Stimulated activated memory B cell treated with anti-CD40 and anti-IgM and Interleukin-4, amounts not matched to agents 10 μg/mL and 1 μg/mL and 100 μg/mL, for 72 hours (primary cell): ENCODE data around the gene BLOC1S3.

Source experiments
- ATAC-seq: fragments of 150-1000 bp; cut with Tn5 transposase; 2 replicates; pipeline ENCODE4 v1.10.0; 2021
- H3K27ac Mint-ChIP-seq: one replicate; pipeline ENCODE4 v1.8.0; 2022; ENCODE audit warnings: mild to moderate bottlenecking, mixed read lengths
- H3K27me3 Mint-ChIP-seq: one replicate; pipeline ENCODE4 v1.8.0; 2022; ENCODE audit warnings: mixed read lengths
- H3K36me3 Mint-ChIP-seq: one replicate; pipeline ENCODE4 v1.8.0; 2022; ENCODE audit warnings: mixed read lengths
- H3K4me1 Mint-ChIP-seq: one replicate; pipeline ENCODE4 v1.8.0; 2022; ENCODE audit warnings: mixed read lengths
- H3K4me3 Mint-ChIP-seq: one replicate; pipeline ENCODE4 v1.8.0; 2022; ENCODE audit warnings: mild to moderate bottlenecking, moderate library complexity, mixed read lengths
- H3K9me3 Mint-ChIP-seq: one replicate; pipeline ENCODE4 v1.8.0; 2022; ENCODE audit warnings: mixed read lengths

BLOC1S3 gene

GRCh38 chr19:45180936-45181335 lies 2.4 kb downstream of the BLOC1S3 start:
- H3K4me1 Mint-ChIP-seq = peaks cover 46% of the 10 kb centered on the region
- H3K27ac Mint-ChIP-seq = no peak overlapping the region
- peaks cover 18% of the 10 kb centered on the region for H3K36me3 Mint-ChIP-seq
- peak overlapping the region; percentile 77 for H3K4me3 Mint-ChIP-seq
- H3K27me3 Mint-ChIP-seq = no peaks in the 10 kb centered on the region
- no peaks in the 10 kb centered on the region for H3K9me3 Mint-ChIP-seq
- no peak for ATAC-seq

DNA sequence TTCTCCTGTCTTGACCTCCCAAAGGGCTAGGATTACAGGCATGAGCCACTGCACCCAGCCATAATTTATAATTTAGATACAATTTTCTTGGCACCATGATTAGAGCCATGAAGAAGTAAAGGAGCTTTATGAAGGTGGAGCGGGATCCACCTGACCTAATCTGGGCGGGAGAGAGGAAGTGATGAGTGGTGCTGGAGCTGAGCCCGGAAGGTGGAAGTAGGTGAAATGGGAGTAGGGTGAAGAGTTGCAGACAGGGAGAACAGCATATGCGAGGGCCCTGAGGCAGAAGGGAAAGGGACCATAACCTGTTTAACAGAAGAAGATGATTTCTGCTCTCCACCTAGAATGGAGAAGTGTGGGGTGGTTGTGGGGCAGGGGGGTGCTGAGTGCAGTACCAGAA lies 4.2 kb downstream of the BLOC1S3 start:
- no peak for ATAC-seq
- peaks cover 55% of the 10 kb centered on the region for H3K4me1 Mint-ChIP-seq
- no peaks in the 10 kb centered on the region for H3K27me3 Mint-ChIP-seq
- no peak overlapping the region for H3K4me3 Mint-ChIP-seq
- no peaks in the 10 kb centered on the region for H3K9me3 Mint-ChIP-seq
- H3K27ac Mint-ChIP-seq = no peak overlapping the region
- peaks cover 18% of the 10 kb centered on the region for H3K36me3 Mint-ChIP-seq

DNA sequence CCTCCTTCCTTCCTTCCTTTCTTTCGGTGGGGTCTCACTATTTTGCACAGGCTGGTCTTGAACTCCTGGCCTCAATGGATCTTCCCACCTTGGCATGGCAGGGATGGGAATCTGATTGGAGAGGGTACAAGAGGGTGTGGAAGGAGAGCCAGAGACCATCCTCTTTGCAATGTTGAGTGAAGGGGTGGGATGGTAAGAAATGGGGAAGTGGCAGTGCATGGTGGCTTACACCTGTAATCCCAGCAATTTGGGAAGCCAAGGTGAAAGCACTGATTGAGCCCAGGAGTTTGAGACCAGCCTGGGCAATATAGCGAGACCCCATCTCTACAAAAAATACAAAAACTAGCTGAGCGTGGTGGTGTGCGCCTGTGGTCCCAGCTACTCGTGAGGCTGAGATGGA lies 5.5 kb downstream of the BLOC1S3 start:
- Mint-ChIP-seq H3K4me1 (peaks cover 55% of the 10 kb centered on the region), H3K27ac (no peak overlapping the region), H3K4me3 (no peak overlapping the region), H3K27me3 (no peaks in the 10 kb centered on the region), H3K9me3 (no peaks in the 10 kb centered on the region), H3K36me3 (peaks cover 18% of the 10 kb centered on the region)
- ATAC-seq = no peak

- peaks cover 35% of the 10 kb centered on the region for H3K4me1 Mint-ChIP-seq
- no peak overlapping the region for H3K4me3 Mint-ChIP-seq
- H3K27me3 Mint-ChIP-seq = no peaks in the 10 kb centered on the region
- ATAC-seq = no peak
- no peak overlapping the region for H3K27ac Mint-ChIP-seq
- peaks cover 19% of the 10 kb centered on the region for H3K36me3 Mint-ChIP-seq
- H3K9me3 Mint-ChIP-seq = peaks cover 3% of the 10 kb centered on the region
Observed at GRCh38 chr19:45186509-45187334, 8.1 kb downstream of the BLOC1S3 start.

- peaks cover 31% of the 10 kb centered on the region for H3K4me1 Mint-ChIP-seq
- peaks cover 20% of the 10 kb centered on the region for H3K36me3 Mint-ChIP-seq
- ATAC-seq = peak; percentile 79
- no peaks in the 10 kb centered on the region for H3K27me3 Mint-ChIP-seq
- no peak overlapping the region for H3K4me3 Mint-ChIP-seq
- peaks cover 3% of the 10 kb centered on the region for H3K9me3 Mint-ChIP-seq
- H3K27ac Mint-ChIP-seq = no peak overlapping the region
Observed at GRCh38 chr19:45187421-45188100, 9.0 kb downstream of the BLOC1S3 start.

GRCh38 chr19:45189971-45190370 lies 11.4 kb downstream of the BLOC1S3 start:
- no peak for ATAC-seq
- peaks cover 16% of the 10 kb centered on the region for H3K36me3 Mint-ChIP-seq
- H3K27me3 Mint-ChIP-seq = no peaks in the 10 kb centered on the region
- peaks cover 3% of the 10 kb centered on the region for H3K9me3 Mint-ChIP-seq
- no peak overlapping the region for H3K27ac Mint-ChIP-seq
- H3K4me1 Mint-ChIP-seq = peaks cover 14% of the 10 kb centered on the region
- no peak overlapping the region for H3K4me3 Mint-ChIP-seq

DNA sequence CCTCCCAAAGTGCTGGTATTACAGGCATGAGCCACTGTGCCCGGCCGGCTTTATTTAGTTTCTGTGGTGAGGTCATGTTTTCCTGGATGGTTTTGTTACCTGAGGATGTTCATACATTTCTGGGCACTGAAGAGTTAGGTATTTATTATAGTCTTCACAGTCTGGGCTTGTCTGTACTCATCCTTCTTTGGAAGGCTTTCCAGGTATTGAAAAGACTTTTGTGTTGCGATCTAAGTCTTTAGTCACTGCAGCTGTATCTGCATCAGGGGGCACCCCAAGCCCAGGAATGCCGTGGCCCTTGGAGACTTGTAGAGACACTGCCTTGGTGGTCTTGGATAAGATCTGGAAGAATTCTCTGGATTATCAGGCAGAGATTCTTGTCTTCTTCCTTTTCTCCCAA lies 12.8 kb downstream of the BLOC1S3 start:
- no peak overlapping the region for H3K4me3 Mint-ChIP-seq
- no peaks in the 10 kb centered on the region for H3K27me3 Mint-ChIP-seq
- no peak for ATAC-seq
- H3K9me3 Mint-ChIP-seq = peaks cover 3% of the 10 kb centered on the region
- no peak overlapping the region for H3K27ac Mint-ChIP-seq
- H3K36me3 Mint-ChIP-seq = peaks cover 16% of the 10 kb centered on the region
- H3K4me1 Mint-ChIP-seq = peaks cover 10% of the 10 kb centered on the region

DNA sequence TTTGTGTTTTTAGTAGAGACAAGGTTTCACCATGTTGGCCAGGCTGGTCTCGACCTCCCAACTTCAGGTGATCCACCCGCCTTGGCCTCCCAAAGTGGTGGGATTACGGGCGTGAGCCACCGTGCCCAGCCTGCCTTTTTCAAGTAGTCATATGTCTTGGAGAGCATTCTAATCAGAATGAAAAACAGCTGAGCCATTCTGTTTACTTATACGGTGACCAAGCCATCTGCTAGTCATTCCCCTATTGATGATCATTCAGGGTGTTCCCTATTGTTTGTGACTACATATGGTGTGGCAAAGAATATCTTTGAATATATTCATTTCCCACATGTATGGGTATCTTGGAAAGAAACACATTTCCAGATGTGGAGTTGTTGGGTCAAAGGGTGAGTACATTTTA lies 17.2 kb downstream of the BLOC1S3 start:
- peaks cover 5% of the 10 kb centered on the region for H3K36me3 Mint-ChIP-seq
- H3K4me3 Mint-ChIP-seq = no peak overlapping the region
- no peaks in the 10 kb centered on the region for H3K9me3 Mint-ChIP-seq
- peaks cover 26% of the 10 kb centered on the region for H3K27me3 Mint-ChIP-seq
- no peak overlapping the region for H3K27ac Mint-ChIP-seq
- H3K4me1 Mint-ChIP-seq = no peaks in the 10 kb centered on the region
- no peak for ATAC-seq

DNA sequence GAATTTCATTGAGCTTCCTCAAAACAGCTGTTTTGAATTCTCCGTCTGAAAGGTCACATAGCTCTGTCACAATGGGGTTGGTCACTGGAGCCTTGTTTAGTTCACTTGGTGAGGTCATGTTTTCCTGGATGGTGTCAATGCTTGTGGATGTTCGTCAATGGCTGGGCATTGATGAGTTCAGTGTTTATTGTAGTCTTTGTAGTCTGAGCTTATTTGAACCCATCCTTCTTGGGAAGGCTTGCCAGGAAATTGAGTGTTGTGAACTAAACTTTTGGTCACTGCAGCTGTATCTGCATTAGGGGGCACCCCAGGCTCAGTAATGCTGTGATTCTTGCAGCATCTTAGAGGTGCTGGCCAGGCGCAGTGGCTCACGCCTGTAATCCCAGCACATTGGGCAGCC lies 22.0 kb downstream of the BLOC1S3 start:
- Mint-ChIP-seq H3K4me3 (no peak overlapping the region), H3K4me1 (no peaks in the 10 kb centered on the region), H3K9me3 (peaks cover 3% of the 10 kb centered on the region), H3K27ac (no peak overlapping the region), H3K36me3 (peaks cover 14% of the 10 kb centered on the region), H3K27me3 (peaks cover 26% of the 10 kb centered on the region)
- no peak for ATAC-seq

- H3K27me3 Mint-ChIP-seq = peaks cover 18% of the 10 kb centered on the region
- peaks cover 3% of the 10 kb centered on the region for H3K9me3 Mint-ChIP-seq
- H3K27ac Mint-ChIP-seq = no peak overlapping the region
- peaks cover 14% of the 10 kb centered on the region for H3K36me3 Mint-ChIP-seq
- H3K4me1 Mint-ChIP-seq = no peaks in the 10 kb centered on the region
- H3K4me3 Mint-ChIP-seq = no peak overlapping the region
- ATAC-seq = no peak
Observed at GRCh38 chr19:45202637-45203036, 24.1 kb downstream of the BLOC1S3 start.

DNA sequence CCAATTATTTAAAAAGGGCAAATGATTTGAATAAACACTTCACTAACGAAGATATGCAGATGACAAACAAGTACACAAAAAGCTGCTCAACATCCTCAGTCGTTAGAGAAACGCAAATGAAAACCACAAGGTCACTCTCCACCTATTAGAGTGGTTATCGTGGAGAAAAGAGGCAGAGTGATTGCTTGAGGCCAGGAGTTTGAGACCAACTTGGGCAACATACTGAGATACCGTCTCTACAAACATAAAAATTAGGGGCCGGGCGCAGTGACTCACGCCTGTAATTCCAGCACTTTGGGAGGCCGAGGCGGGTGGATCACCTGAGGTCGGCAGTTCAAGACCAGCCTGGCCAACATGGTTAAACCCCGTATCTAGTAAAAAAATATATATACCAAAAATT lies 27.2 kb downstream of the BLOC1S3 start:
- peaks cover 3% of the 10 kb centered on the region for H3K9me3 Mint-ChIP-seq
- H3K36me3 Mint-ChIP-seq = peaks cover 14% of the 10 kb centered on the region
- no peak overlapping the region for H3K27ac Mint-ChIP-seq
- H3K4me1 Mint-ChIP-seq = peaks cover 6% of the 10 kb centered on the region
- no peak overlapping the region for H3K4me3 Mint-ChIP-seq
- peaks cover 2% of the 10 kb centered on the region for H3K27me3 Mint-ChIP-seq
- ATAC-seq = no peak

- H3K36me3 Mint-ChIP-seq = peaks cover 14% of the 10 kb centered on the region
- peaks cover 6% of the 10 kb centered on the region for H3K4me1 Mint-ChIP-seq
- no peak for ATAC-seq
- no peak overlapping the region for H3K27ac Mint-ChIP-seq
- no peak overlapping the region for H3K4me3 Mint-ChIP-seq
- H3K27me3 Mint-ChIP-seq = peaks cover 7% of the 10 kb centered on the region
- peaks cover 3% of the 10 kb centered on the region for H3K9me3 Mint-ChIP-seq
Observed at GRCh38 chr19:45206328-45206727, 27.7 kb downstream of the BLOC1S3 start.

- H3K4me3 Mint-ChIP-seq = no peak overlapping the region
- no peak for ATAC-seq
- no peaks in the 10 kb centered on the region for H3K36me3 Mint-ChIP-seq
- H3K9me3 Mint-ChIP-seq = no peaks in the 10 kb centered on the region
- H3K4me1 Mint-ChIP-seq = peaks cover 13% of the 10 kb centered on the region
- no peak overlapping the region for H3K27ac Mint-ChIP-seq
- H3K27me3 Mint-ChIP-seq = peaks cover 59% of the 10 kb centered on the region
Observed at GRCh38 chr19:45211751-45212381, 33.3 kb downstream of the BLOC1S3 start.

DNA sequence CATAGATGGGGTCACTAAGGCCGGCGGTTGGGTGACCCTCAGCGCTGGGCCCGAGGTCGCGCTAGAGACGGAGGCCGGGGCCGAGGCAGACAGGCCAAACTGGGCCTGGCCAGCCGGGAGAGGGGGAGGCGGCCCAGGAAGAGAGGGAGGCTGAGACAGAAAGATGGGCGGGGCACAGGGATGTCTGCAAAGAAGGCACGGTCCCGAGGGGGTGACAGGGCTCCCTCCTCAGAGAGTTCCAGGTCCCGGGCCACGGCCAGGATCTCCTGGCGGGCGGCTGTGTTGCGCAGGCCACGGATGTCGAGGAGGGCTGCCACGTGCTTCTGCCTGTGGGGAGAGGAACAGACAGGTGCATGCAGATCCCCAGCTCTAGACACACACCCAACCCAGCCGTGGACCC lies 34.4 kb downstream of the BLOC1S3 start:
- no peak overlapping the region for H3K27ac Mint-ChIP-seq
- H3K4me3 Mint-ChIP-seq = no peak overlapping the region
- H3K9me3 Mint-ChIP-seq = no peaks in the 10 kb centered on the region
- no peak for ATAC-seq
- no peaks in the 10 kb centered on the region for H3K36me3 Mint-ChIP-seq
- peaks cover 71% of the 10 kb centered on the region for H3K27me3 Mint-ChIP-seq
- H3K4me1 Mint-ChIP-seq = peaks cover 13% of the 10 kb centered on the region

- H3K4me1 Mint-ChIP-seq = peaks cover 7% of the 10 kb centered on the region
- H3K9me3 Mint-ChIP-seq = no peaks in the 10 kb centered on the region
- H3K27me3 Mint-ChIP-seq = peaks cover 87% of the 10 kb centered on the region
- no peaks in the 10 kb centered on the region for H3K36me3 Mint-ChIP-seq
- H3K4me3 Mint-ChIP-seq = no peak overlapping the region
- ATAC-seq = no peak
- H3K27ac Mint-ChIP-seq = no peak overlapping the region
Observed at GRCh38 chr19:45215391-45216191, 37.0 kb downstream of the BLOC1S3 start.
